ENCODE measurements around the gene PPP1R13B.
A peak's percentile ranks its signal among the peaks of the same experiment; 100 is the strongest.
"Not testable (repeated sequence)": the region's sequence is repeated elsewhere in the genome, so short reads cannot be mapped to it uniquely, and the experiment has no call there.

Gene PPP1R13B

GRCh38 chr14:103849151-103849886 is 1.9 kb upstream of the PPP1R13B start:
- no peaks in the 10 kb centered on the region for H3K36me3 ChIP-seq (ENCODE audit: control insufficient read depth, insufficient read depth, low read length)
- no peak overlapping the region for H3K4me3 ChIP-seq (ENCODE audit: low read length)
- H3K27me3 ChIP-seq (ENCODE audit: control insufficient read depth, insufficient read depth, low read length), result no peaks in the 10 kb centered on the region
- no peak overlapping the region for H3K9ac ChIP-seq (ENCODE audit: low read length)
- no peak overlapping the region for H3K27ac ChIP-seq (ENCODE audit: low read depth, low read length)
- no peaks in the 10 kb centered on the region for H3K4me1 ChIP-seq (ENCODE audit: control insufficient read depth, insufficient read depth, low read length)

GRCh38 chr14:103848175-103849077 is 1.1 kb upstream of the PPP1R13B start:
- peak overlapping the region; percentile 69 for H3K4me3 ChIP-seq (ENCODE audit: low read length)
- H3K4me1 ChIP-seq (ENCODE audit: control insufficient read depth, insufficient read depth, low read length), result no peaks in the 10 kb centered on the region
- peak overlapping the region; percentile 49 for H3K9ac ChIP-seq (ENCODE audit: low read length)
- H3K27me3 ChIP-seq (ENCODE audit: control insufficient read depth, insufficient read depth, low read length), result no peaks in the 10 kb centered on the region
- no peaks in the 10 kb centered on the region for H3K36me3 ChIP-seq (ENCODE audit: control insufficient read depth, insufficient read depth, low read length)
- peak overlapping the region; percentile 61 for H3K27ac ChIP-seq (ENCODE audit: low read depth, low read length)

- H3K27me3 ChIP-seq (ENCODE audit: control insufficient read depth, insufficient read depth, low read length), result no peaks in the 10 kb centered on the region
- peak overlapping the region; percentile 58 for H3K27ac ChIP-seq (ENCODE audit: low read depth, low read length)
- no peaks in the 10 kb centered on the region for H3K36me3 ChIP-seq (ENCODE audit: control insufficient read depth, insufficient read depth, low read length)
- peak overlapping the region; percentile 77 for H3K4me3 ChIP-seq (ENCODE audit: low read length)
- no peaks in the 10 kb centered on the region for H3K4me1 ChIP-seq (ENCODE audit: control insufficient read depth, insufficient read depth, low read length)
- no peak overlapping the region for H3K9ac ChIP-seq (ENCODE audit: low read length)
Measured at GRCh38 chr14:103846543-103847450, 578 bp downstream of the PPP1R13B start.

- H3K4me3 ChIP-seq (ENCODE audit: low read length), result peak overlapping the region; percentile 77
- no peaks in the 10 kb centered on the region for H3K4me1 ChIP-seq (ENCODE audit: control insufficient read depth, insufficient read depth, low read length)
- no peaks in the 10 kb centered on the region for H3K36me3 ChIP-seq (ENCODE audit: control insufficient read depth, insufficient read depth, low read length)
- H3K9ac ChIP-seq (ENCODE audit: low read length), result no peak overlapping the region
- H3K27ac ChIP-seq (ENCODE audit: low read depth, low read length), result no peak overlapping the region
- no peaks in the 10 kb centered on the region for H3K27me3 ChIP-seq (ENCODE audit: control insufficient read depth, insufficient read depth, low read length)
Measured at GRCh38 chr14:103846097-103846496, 1.3 kb downstream of the PPP1R13B start.

GRCh38 chr14:103845327-103845726 is 2.0 kb downstream of the PPP1R13B start:
- Histone ChIP-seq H3K4me3 (ENCODE audit: low read length) (no peak overlapping the region), H3K27ac (ENCODE audit: low read depth, low read length) (no peak overlapping the region), H3K9ac (ENCODE audit: low read length) (no peak overlapping the region), H3K4me1 (ENCODE audit: control insufficient read depth, insufficient read depth, low read length) (no peaks in the 10 kb centered on the region), H3K36me3 (ENCODE audit: control insufficient read depth, insufficient read depth, low read length) (no peaks in the 10 kb centered on the region), H3K27me3 (ENCODE audit: control insufficient read depth, insufficient read depth, low read length) (no peaks in the 10 kb centered on the region)

GRCh38 chr14:103841265-103841664 is 6.1 kb downstream of the PPP1R13B start:
- H3K27ac ChIP-seq (ENCODE audit: low read depth, low read length); H3K4me1 ChIP-seq (ENCODE audit: control insufficient read depth, insufficient read depth, low read length); H3K4me3 ChIP-seq (ENCODE audit: low read length); H3K36me3 ChIP-seq (ENCODE audit: control insufficient read depth, insufficient read depth, low read length); H3K27me3 ChIP-seq (ENCODE audit: control insufficient read depth, insufficient read depth, low read length); H3K9ac ChIP-seq (ENCODE audit: low read length): not testable (repeated sequence)

- Histone ChIP-seq H3K4me1 (ENCODE audit: control insufficient read depth, insufficient read depth, low read length) (no peaks in the 10 kb centered on the region), H3K27me3 (ENCODE audit: control insufficient read depth, insufficient read depth, low read length) (no peaks in the 10 kb centered on the region), H3K9ac (ENCODE audit: low read length) (no peak overlapping the region), H3K4me3 (ENCODE audit: low read length) (no peak overlapping the region), H3K36me3 (ENCODE audit: control insufficient read depth, insufficient read depth, low read length) (no peaks in the 10 kb centered on the region), H3K27ac (ENCODE audit: low read depth, low read length) (no peak overlapping the region)
Measured at GRCh38 chr14:103840014-103840413, 7.4 kb downstream of the PPP1R13B start.

- H3K4me1 ChIP-seq (ENCODE audit: control insufficient read depth, insufficient read depth, low read length), result no peaks in the 10 kb centered on the region
- H3K27ac ChIP-seq (ENCODE audit: low read depth, low read length), result no peak overlapping the region
Measured at GRCh38 chr14:103839579-103839978, 7.8 kb downstream of the PPP1R13B start.

GRCh38 chr14:103838117-103838516 is 9.3 kb downstream of the PPP1R13B start:
- Histone ChIP-seq H3K4me3 (ENCODE audit: low read length) (no peak overlapping the region), H3K4me1 (ENCODE audit: control insufficient read depth, insufficient read depth, low read length) (no peaks in the 10 kb centered on the region), H3K9ac (ENCODE audit: low read length) (no peak overlapping the region), H3K27me3 (ENCODE audit: control insufficient read depth, insufficient read depth, low read length) (no peaks in the 10 kb centered on the region), H3K36me3 (ENCODE audit: control insufficient read depth, insufficient read depth, low read length) (no peaks in the 10 kb centered on the region), H3K27ac (ENCODE audit: low read depth, low read length) (no peak overlapping the region)

More at GRCh38 chr14:103839579-103839978, 7.8 kb downstream of the PPP1R13B start:
- H3K36me3 ChIP-seq (ENCODE audit: control insufficient read depth, insufficient read depth, low read length), result no peaks in the 10 kb centered on the region
- no peak overlapping the region for H3K9ac ChIP-seq (ENCODE audit: low read length)
- no peaks in the 10 kb centered on the region for H3K27me3 ChIP-seq (ENCODE audit: control insufficient read depth, insufficient read depth, low read length)
- H3K4me3 ChIP-seq (ENCODE audit: low read length), result no peak overlapping the region

- Histone ChIP-seq H3K4me1 (ENCODE audit: control insufficient read depth, insufficient read depth, low read length) (no peaks in the 10 kb centered on the region), H3K4me3 (ENCODE audit: low read length) (no peak overlapping the region), H3K9ac (ENCODE audit: low read length) (no peak overlapping the region), H3K36me3 (ENCODE audit: control insufficient read depth, insufficient read depth, low read length) (no peaks in the 10 kb centered on the region), H3K27me3 (ENCODE audit: control insufficient read depth, insufficient read depth, low read length) (no peaks in the 10 kb centered on the region), H3K27ac (ENCODE audit: low read depth, low read length) (no peak overlapping the region)
Measured at GRCh38 chr14:103836976-103837725, 10.2 kb downstream of the PPP1R13B start.

- no peak overlapping the region for H3K27ac ChIP-seq (ENCODE audit: low read depth, low read length)
Measured at GRCh38 chr14:103834956-103835355, 12.4 kb downstream of the PPP1R13B start.

More at GRCh38 chr14:103834956-103835355, 12.4 kb downstream of the PPP1R13B start:
- no peaks in the 10 kb centered on the region for H3K36me3 ChIP-seq (ENCODE audit: control insufficient read depth, insufficient read depth, low read length)
- H3K27me3 ChIP-seq (ENCODE audit: control insufficient read depth, insufficient read depth, low read length), result no peaks in the 10 kb centered on the region
- no peak overlapping the region for H3K4me3 ChIP-seq (ENCODE audit: low read length)
- H3K4me1 ChIP-seq (ENCODE audit: control insufficient read depth, insufficient read depth, low read length), result no peaks in the 10 kb centered on the region
- H3K9ac ChIP-seq (ENCODE audit: low read length), result no peak overlapping the region
